BLaER1 (cell line): ENCODE data around the gene ANGEL1.

Experiments
- H3K27ac ChIP-seq: shearing (Covaris generic); formaldehyde crosslinking; 2 replicates; pipeline ENCODE4 v1.8.1; 2022
- H3K27me3 ChIP-seq: shearing (Covaris generic); formaldehyde crosslinking; 2 replicates; pipeline ENCODE4 v1.8.1; 2022
- H3K36me3 ChIP-seq: shearing (Covaris generic); formaldehyde crosslinking; 2 replicates; pipeline ENCODE4 v1.8.1; 2022
- H3K4me1 ChIP-seq: shearing (Covaris generic); formaldehyde crosslinking; 2 replicates; pipeline ENCODE4 v1.8.1; 2022
- H3K4me2 ChIP-seq: shearing (Covaris generic); formaldehyde crosslinking; 2 replicates; pipeline ENCODE4 v1.8.1; 2022
- H3K4me3 ChIP-seq: shearing (Covaris generic); formaldehyde crosslinking; 2 replicates; pipeline ENCODE4 v1.8.1; 2022
- H3K9ac ChIP-seq: shearing (Covaris generic); formaldehyde crosslinking; 2 replicates; pipeline ENCODE4 v1.8.1; 2022
- H3K9me3 ChIP-seq: shearing (Covaris generic); formaldehyde crosslinking; 2 replicates; pipeline ENCODE4 v1.8.1; 2022
- H4K20me1 ChIP-seq: shearing (Covaris generic); formaldehyde crosslinking; 2 replicates; pipeline ENCODE4 v1.8.1; 2022
- Cebpa-rat ChIP-seq: shearing (Covaris generic); IDR thresholded peaks from 2 replicates; pipeline ENCODE4 v1.8.1; 2022

ANGEL1 gene

DNA sequence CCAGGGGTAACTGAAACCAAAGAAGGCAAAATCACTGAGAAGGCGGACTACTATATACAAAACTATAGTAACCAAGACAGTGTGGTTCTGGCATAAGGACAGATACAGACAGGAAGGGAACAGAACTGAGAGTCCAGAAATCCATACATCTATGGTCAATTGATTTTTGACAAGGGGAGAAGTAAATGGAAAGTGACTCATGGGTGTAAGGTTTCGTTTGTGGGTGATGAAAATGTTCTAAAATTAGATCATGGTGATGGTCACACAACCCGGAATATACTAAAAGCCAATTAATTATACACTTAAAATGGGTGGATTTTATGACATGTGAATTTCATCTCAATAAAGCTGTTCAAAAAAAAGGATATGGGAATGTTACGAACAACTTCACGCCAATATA is 18.7 kb downstream of the ANGEL1 start:
- H3K36me3 ChIP-seq: peaks cover 69% of the 10 kb centered on the region

DNA sequence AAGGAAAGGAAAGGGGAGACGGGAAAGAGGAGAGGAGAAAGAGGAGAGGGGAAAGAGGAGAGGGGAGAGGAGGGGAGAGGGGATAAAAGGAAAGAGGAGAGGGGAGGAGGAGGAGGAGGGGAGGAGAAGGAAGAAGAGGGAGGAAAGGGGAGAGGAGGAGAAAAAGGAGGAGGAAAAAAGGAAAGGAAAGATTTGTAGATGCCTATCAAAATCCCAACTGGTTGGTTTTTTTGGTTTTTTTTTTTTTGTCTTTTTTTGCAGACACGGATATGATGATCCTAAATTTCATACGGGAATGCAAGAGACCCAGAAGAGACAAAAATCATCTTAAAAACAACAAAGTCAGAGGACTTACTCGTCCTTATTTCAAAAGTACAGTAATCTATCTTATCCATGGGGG is 19.4 kb downstream of the ANGEL1 start:
- no peaks in the 10 kb centered on the region for H3K27me3 ChIP-seq
- TF ChIP-seq Cebpa-rat: no peak
- H3K36me3 ChIP-seq: peaks cover 69% of the 10 kb centered on the region
- no peaks in the 10 kb centered on the region for H3K4me1 ChIP-seq
- no peak overlapping the region for H3K9ac ChIP-seq
- H3K27ac ChIP-seq: no peak overlapping the region
- H3K9me3 ChIP-seq: no peaks in the 10 kb centered on the region
- H4K20me1 ChIP-seq: no peaks in the 10 kb centered on the region
- H3K4me3 ChIP-seq: no peak overlapping the region
- H3K4me2 ChIP-seq: no peak overlapping the region

More for the DNA sequence above, 18.7 kb downstream of the ANGEL1 start:
- Histone ChIP-seq H3K4me1 (no peaks in the 10 kb centered on the region), H3K27ac (no peak overlapping the region), H4K20me1 (no peaks in the 10 kb centered on the region), H3K4me2 (no peak overlapping the region), H3K9me3 (no peaks in the 10 kb centered on the region), H3K4me3 (no peak overlapping the region), H3K9ac (no peak overlapping the region), H3K27me3 (no peaks in the 10 kb centered on the region)
- no peak for TF ChIP-seq Cebpa-rat

DNA sequence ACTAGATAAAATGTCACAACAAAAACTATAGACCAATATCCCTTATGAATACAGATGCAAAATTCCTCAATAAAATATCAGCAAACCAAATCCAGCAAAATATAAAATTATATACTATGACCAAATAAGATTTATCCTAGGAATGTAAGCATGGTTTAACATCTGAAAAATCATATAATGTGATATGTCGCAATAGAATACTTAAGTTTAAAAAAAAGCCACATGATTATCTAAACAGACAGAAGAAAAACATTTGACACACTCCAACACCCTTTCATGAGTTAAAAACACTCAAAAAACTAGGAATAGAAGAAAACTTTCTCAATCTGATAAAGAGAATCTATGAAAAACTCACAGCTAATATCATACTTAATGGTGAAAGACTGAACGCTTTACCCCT is 20.3 kb downstream of the ANGEL1 start:
- Histone ChIP-seq H3K9ac (no peak overlapping the region), H3K4me3 (no peak overlapping the region), H3K9me3 (no peaks in the 10 kb centered on the region), H3K36me3 (peaks cover 69% of the 10 kb centered on the region), H3K27me3 (no peaks in the 10 kb centered on the region), H3K4me1 (no peaks in the 10 kb centered on the region), H3K27ac (no peak overlapping the region), H4K20me1 (no peaks in the 10 kb centered on the region), H3K4me2 (no peak overlapping the region)
- no peak for TF ChIP-seq Cebpa-rat

DNA sequence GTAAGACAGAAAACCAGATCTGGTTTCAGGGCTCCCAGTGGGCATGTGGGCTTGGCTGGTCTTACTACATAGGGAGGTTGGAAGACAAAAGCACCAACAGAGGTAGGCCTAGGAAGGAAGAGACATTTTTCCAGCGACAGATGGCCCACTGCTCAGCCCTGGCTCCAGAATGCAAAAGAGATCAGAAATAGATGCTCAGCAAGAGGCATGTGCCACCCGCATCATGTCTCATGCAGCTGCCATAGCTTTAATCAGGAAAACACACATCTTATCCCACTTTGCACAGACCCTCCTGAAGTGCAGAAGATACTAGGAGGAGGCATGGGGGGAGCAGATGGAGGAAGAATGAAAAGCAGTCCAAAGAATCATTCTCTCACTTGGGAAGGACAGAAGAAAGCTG is 26.1 kb downstream of the ANGEL1 start:
- Histone ChIP-seq H3K27ac (no peak overlapping the region), H4K20me1 (peaks cover 14% of the 10 kb centered on the region; the same call in 1 of the 2 replicates), H3K9me3 (no peaks in the 10 kb centered on the region), H3K27me3 (no peaks in the 10 kb centered on the region), H3K36me3 (peaks cover 89% of the 10 kb centered on the region), H3K4me2 (no peak overlapping the region), H3K4me3 (no peak overlapping the region), H3K4me1 (peaks cover 22% of the 10 kb centered on the region), H3K9ac (no peak overlapping the region)
- TF ChIP-seq Cebpa-rat: no peak

DNA sequence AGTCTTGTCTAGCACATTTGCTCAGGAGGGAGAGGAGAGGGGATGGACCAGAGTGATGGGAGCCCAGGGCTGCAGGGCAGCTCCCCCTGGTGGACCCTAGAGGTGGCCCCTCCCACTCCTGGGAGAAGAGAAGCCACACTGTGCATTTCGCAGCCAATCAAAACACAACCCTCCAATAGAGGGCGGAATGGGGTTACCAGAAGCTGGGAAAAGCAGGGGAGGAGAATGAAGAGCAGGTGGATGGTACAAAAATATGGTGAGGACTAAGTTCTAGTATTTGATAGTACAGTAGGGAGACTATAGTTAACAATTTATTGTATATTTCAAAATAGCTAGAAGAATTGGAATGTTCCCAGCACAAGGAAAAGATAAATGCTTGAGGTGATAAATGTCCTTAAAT is 27.8 kb downstream of the ANGEL1 start:
- Histone ChIP-seq H3K4me1 (peaks cover 25% of the 10 kb centered on the region), H3K4me2 (no peak overlapping the region), H4K20me1 (peaks cover 14% of the 10 kb centered on the region; the same call in 1 of the 2 replicates), H3K4me3 (no peak overlapping the region), H3K27me3 (no peaks in the 10 kb centered on the region), H3K36me3 (peaks cover 89% of the 10 kb centered on the region), H3K9ac (no peak overlapping the region), H3K9me3 (no peaks in the 10 kb centered on the region), H3K27ac (no peak overlapping the region)
- TF ChIP-seq Cebpa-rat: no peak

DNA sequence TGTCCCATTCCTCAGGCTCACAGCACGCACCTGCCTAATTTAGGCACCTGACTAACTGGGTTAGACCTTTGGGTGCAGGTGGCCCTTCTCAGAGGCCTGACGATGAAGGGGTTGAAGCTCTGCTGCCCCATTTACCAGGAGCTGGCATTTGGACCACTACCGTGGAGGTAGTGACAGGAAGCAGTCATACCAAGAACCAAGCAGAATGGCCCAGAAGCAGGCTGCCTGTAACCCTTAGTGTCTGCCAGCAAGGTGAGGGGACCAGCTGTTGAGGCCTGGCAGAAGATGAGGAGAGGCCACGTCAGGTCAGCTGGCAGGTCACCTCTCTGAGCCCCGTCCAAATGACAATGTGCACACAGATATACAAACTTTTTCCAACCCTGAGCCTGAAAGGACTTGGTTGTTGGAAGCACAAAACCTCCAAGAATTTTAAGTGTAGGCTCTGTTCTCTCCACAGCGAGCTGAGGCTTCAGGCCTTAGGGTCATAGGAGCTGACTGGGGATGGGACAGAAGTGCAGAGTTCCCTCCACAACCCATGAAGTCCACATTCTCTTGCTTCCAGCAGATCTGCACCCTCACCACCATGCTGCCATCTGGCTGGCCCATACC is 28.3 kb downstream of the ANGEL1 start:
- TF ChIP-seq Cebpa-rat: no peak
- peaks cover 14% of the 10 kb centered on the region; the same call in 1 of the 2 replicates for H4K20me1 ChIP-seq
- no peak overlapping the region for H3K4me2 ChIP-seq
- no peak overlapping the region for H3K9ac ChIP-seq
- no peak overlapping the region for H3K4me3 ChIP-seq
- no peaks in the 10 kb centered on the region for H3K9me3 ChIP-seq
- no peaks in the 10 kb centered on the region for H3K27me3 ChIP-seq
- peaks cover 25% of the 10 kb centered on the region for H3K4me1 ChIP-seq
- no peak overlapping the region for H3K27ac ChIP-seq
- peaks cover 89% of the 10 kb centered on the region for H3K36me3 ChIP-seq

DNA sequence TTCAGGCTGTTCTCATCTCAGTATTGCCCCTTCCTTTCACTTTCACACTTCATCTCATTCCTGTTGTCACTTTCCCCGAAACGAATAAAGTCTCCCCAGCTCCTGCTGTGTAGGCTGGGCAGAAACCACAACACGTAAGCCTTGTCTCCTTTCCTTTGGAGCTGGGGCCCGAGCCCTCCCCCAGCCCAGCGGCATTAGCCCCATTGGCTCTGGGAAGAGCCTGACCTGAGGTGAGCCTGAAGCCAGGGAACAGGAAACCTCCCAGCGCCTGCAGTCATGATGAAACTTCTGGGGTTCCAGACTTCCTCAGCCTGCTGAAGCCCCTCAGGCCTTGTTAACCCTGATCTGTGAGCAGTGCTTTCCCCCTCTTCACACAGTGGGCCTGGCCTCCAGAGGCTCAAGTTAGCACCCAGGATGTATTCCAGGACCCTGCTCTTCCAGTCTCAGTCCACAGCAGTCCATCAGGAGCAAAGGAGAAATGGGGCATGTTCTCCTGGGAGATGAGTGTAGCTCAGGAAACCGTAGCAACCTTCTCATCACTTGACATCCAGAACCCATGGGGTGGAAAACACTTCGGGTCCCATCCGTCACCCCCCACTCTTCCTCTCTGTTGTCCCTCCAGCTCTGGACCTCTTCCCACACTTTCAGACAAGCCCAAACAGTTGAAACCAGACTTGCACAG is 29.7 kb downstream of the ANGEL1 start:
- H3K36me3 ChIP-seq: peaks cover 77% of the 10 kb centered on the region
- peaks cover 25% of the 10 kb centered on the region for H3K4me1 ChIP-seq
- H3K27ac ChIP-seq: peak overlapping the region; percentile 59
- peak overlapping the region; percentile 51; the same call in 1 of the 2 replicates for H3K9ac ChIP-seq
- no peak for TF ChIP-seq Cebpa-rat
- no peaks in the 10 kb centered on the region for H3K9me3 ChIP-seq
- no peak overlapping the region for H3K4me3 ChIP-seq
- H3K4me2 ChIP-seq: peak overlapping the region; percentile 57
- H4K20me1 ChIP-seq: peaks cover 14% of the 10 kb centered on the region; the same call in 1 of the 2 replicates
- no peaks in the 10 kb centered on the region for H3K27me3 ChIP-seq

DNA sequence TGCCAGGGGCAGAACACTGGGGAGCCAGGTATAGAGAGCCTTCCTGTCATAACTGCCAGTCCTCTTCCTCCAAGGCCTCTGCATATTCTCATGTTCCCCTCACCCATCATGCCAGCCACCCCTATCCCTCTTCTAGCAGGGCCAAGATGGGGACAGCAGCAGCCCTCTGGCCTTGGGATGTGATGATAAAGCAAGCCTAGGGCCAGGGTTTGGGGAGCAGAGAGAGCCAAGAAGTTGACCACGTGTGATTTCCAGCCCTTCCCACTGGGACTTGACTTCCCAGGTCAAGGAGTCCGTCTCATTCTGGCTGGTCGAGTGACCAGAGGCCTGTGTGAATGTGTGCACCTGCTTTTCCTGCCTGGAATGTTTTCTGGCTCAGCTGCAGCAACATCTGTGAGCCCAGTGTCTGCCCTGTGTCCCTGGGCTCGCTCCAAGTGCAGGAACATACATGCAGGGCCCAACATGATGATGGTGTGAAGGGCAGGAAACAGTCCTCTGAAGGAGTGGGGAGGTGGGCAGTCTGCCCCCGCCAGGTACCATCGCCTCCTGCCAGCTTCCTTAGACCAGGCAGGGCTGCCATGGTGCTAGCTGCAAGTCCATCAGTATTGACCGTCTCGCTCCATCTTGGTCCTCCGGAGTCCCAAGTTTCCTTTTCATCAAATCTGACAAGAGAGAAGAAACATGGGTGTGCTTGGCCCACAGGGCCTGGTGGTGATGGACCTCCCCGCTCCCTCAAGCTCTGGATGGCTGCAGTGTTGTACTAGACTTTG is 30.4 kb downstream of the ANGEL1 start:
- H3K4me3 ChIP-seq: no peak overlapping the region
- peak overlapping the region; percentile 59 for H3K27ac ChIP-seq

DNA sequence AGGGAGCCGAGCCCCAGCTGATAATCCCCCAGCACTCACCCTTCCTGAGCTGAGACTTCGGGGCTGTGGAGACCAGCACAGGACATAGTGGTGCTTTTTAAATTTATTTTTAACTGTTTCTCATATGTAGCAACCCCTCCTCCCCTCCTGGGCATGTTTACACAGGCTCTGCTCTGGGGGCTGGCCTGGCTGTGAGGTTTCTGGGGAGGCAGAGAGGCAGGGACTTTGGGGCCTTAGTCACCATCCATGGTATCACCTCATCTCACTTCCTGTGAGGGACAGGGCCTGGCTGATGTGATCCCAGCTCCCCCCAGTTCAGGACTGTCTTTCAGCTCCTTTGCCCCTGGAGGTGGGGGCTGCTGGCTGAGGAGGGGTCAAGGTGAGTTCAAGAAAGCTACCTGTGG is 31.0 kb downstream of the ANGEL1 start:
- no peak overlapping the region for H3K4me2 ChIP-seq
- H3K9ac ChIP-seq: no peak overlapping the region
- H4K20me1 ChIP-seq: peaks cover 14% of the 10 kb centered on the region; the same call in 1 of the 2 replicates
- no peaks in the 10 kb centered on the region for H3K9me3 ChIP-seq
- H3K4me3 ChIP-seq: no peak overlapping the region
- peak overlapping the region; percentile 59; the same call in 1 of the 2 replicates for H3K27ac ChIP-seq
- no peaks in the 10 kb centered on the region for H3K27me3 ChIP-seq
- H3K36me3 ChIP-seq: peaks cover 64% of the 10 kb centered on the region
- H3K4me1 ChIP-seq: peaks cover 25% of the 10 kb centered on the region
- TF ChIP-seq Cebpa-rat: no peak

More for the DNA sequence above, 30.4 kb downstream of the ANGEL1 start:
- H3K9ac ChIP-seq: peak overlapping the region; percentile 17; the same call in 1 of the 2 replicates
- H3K27me3 ChIP-seq: no peaks in the 10 kb centered on the region
- H3K9me3 ChIP-seq: no peaks in the 10 kb centered on the region
- peaks cover 25% of the 10 kb centered on the region for H3K4me1 ChIP-seq
- peak overlapping the region; percentile 57 for H3K4me2 ChIP-seq
- no peak for TF ChIP-seq Cebpa-rat
- H3K36me3 ChIP-seq: peaks cover 70% of the 10 kb centered on the region
- H4K20me1 ChIP-seq: peaks cover 14% of the 10 kb centered on the region; the same call in 1 of the 2 replicates
